Astrocyte of the spinal cord (primary cell): ENCODE data around the gene SLC22A23.

Experiments
- DNase-seq: peaks from one replicate; pipeline ENCODE4 v3.0.0; 2011; ENCODE audit warnings: low read depth, low spot score
- H3K4me3 ChIP-seq: 2 replicates; pipeline ENCODE4 v1.5.1; 2011; ENCODE audit warnings: low read depth, mild to moderate bottlenecking, low read length, moderate library complexity
- CTCF ChIP-seq: IDR thresholded peaks from 2 replicates; pipeline ENCODE4 v1.5.1; 2012; ENCODE audit warnings: low read depth, mild to moderate bottlenecking, low read length, inconsistent platforms
- in situ Hi-C: cut with HindIII; loops from 2 replicates; pipeline ENCODE4 v1.10.0; 2017; ENCODE audit warnings: low sequenced_read_pairs

Gene SLC22A23

GRCh38 chr6:3426091-3426926, 30.5 kb downstream of the SLC22A23 start:
- in situ Hi-C loops: no loop called here
- TF ChIP-seq CTCF: no peak
- no peak for DNase-seq
- H3K4me3 ChIP-seq: no peak overlapping the region

- no peak for DNase-seq
- TF ChIP-seq CTCF: no peak
- no peak overlapping the region for H3K4me3 ChIP-seq
- in situ Hi-C loops: no loop called here
Observed at GRCh38 chr6:3425574-3425973, 31.3 kb downstream of the SLC22A23 start.

- DNase-seq: no peak
- in situ Hi-C loops: no loop called here
- H3K4me3 ChIP-seq: no peak overlapping the region
- TF ChIP-seq CTCF: no peak
Observed at GRCh38 chr6:3424185-3424927, 32.5 kb downstream of the SLC22A23 start.

GRCh38 chr6:3423439-3424184, 33.2 kb downstream of the SLC22A23 start:
- in situ Hi-C loops: no loop called here
- no peak for TF ChIP-seq CTCF
- H3K4me3 ChIP-seq: no peak overlapping the region
- DNase-seq: no peak

- DNase-seq: no peak
- TF ChIP-seq CTCF: no peak
- no peak overlapping the region for H3K4me3 ChIP-seq
- in situ Hi-C loops: no loop called here
Observed at GRCh38 chr6:3422435-3423070, 34.3 kb downstream of the SLC22A23 start.
